Endothelial cell of umbilical vein (primary cell): Measurements from ENCODE around the gene HECTD3.
"Not testable (repeated sequence)": the region's sequence is repeated elsewhere in the genome, so short reads cannot be mapped to it uniquely, and the experiment has no call there.

Source experiments
- CTCF ChIP-seq, 2 donors: IDR thresholded peaks; 1 replicate in 1 of 2; 2 replicates in 1 of 2; pipeline ENCODE4 v1.5.1; 2011; ENCODE audit warnings: low read length in 2 of 2, mild to moderate bottlenecking in 2 of 2, moderate library complexity in 2 of 2, control low read depth in 1 of 2, inconsistent platforms in 1 of 2, low read depth in 1 of 2; ENCODE audit not compliant: insufficient read depth in 1 of 2; ENCODE audit errors: extremely low read depth in 1 of 2
- EZH2 ChIP-seq: IDR thresholded peaks from 2 replicates; pipeline ENCODE4 v1.6.1; 2012; ENCODE audit warnings: borderline replicate concordance, low read depth, mild to moderate bottlenecking, moderate library complexity, low read length, inconsistent platforms; ENCODE audit not compliant: severe bottlenecking
- FOS ChIP-seq: IDR thresholded peaks from 2 replicates; pipeline ENCODE4 v1.6.1; 2011; ENCODE audit warnings: mild to moderate bottlenecking, low read length, moderate library complexity, borderline replicate concordance; ENCODE audit not compliant: insufficient read depth
- JUN ChIP-seq: IDR thresholded peaks from 2 replicates; pipeline ENCODE4 v1.6.1; 2011; ENCODE audit warnings: borderline replicate concordance, low read depth; ENCODE audit not compliant: insufficient read length, insufficient read depth
- MAX ChIP-seq: IDR thresholded peaks from 2 replicates; pipeline ENCODE4 v1.6.1; 2011; ENCODE audit not compliant: insufficient read depth, insufficient read length
- MYC ChIP-seq: IDR thresholded peaks from one replicate; pipeline ENCODE4 v1.6.1; 2011; ENCODE audit warnings: mild to moderate bottlenecking, low read depth, low read length
- POLR2A ChIP-seq: IDR thresholded peaks from 2 replicates; pipeline ENCODE4 v1.6.1; 2012; ENCODE audit warnings: low read depth, mild to moderate bottlenecking, control low read depth, low read length
- POLR2AphosphoS5 ChIP-seq: IDR thresholded peaks from 2 replicates; pipeline ENCODE4 v1.6.1; 2012; ENCODE audit warnings: low read depth, mild to moderate bottlenecking, control low read depth, low read length, moderate library complexity; ENCODE audit not compliant: insufficient read depth

- TF ChIP-seq POLR2A; CTCF (IDR thresholded peaks at IDR 0.05; ENCODE audit: extremely low read depth in 1 of 2, insufficient read depth in 1 of 2, low read depth in 1 of 2, low read length in 2 of 2); MAX; POLR2AphosphoS5; JUN; EZH2; MYC; FOS: not testable (repeated sequence)
These were observed 33.8 kb downstream of the HECTD3 start for GRCh38 chr1:44977372-44977771.
